ENCODE results near the gene ROR1. TPM values are rescaled to one million over a fixed set of nuclear protein-coding genes. Genes with fewer than 3 reads are reported as not detected.

Gene ROR1
- total and polyA plus RNA-seq, 4 experiments from 2014 or later: not detected

DNA sequence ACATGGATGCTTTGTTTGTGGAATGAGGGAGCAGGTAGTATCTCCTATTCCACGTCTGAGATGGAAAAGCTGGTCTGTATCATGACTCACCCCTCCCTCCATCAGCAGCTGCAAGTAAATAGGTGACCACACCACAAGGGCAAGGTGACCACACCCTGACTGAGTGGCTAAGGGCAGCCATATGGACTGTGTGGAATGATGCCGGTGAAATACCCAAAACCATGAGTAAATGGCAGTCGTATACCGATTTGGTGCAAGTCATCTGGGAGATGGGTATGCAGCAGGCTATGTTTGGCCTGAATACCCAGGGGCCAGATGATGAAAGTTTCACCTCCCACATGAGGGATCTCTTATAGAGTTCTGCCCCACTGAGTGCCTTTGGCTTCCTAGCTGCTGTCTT is 413.8 kb downstream of the ROR1 start:
- Mint-ChIP-seq H3K27ac (no peak overlapping the region), H3K4me1 (peaks cover 0 to 7% (median 0%) of the 10 kb centered on the region in 4 donors), H3K27me3 (no peaks in the 10 kb centered on the region), H3K4me3 (no peak overlapping the region), H3K9me3 (peaks cover 0 to 1% (median 0%) of the 10 kb centered on the region in 8 donors), H3K36me3 (no peaks in the 10 kb centered on the region)
- Histone ChIP-seq H3K27ac (ENCODE audit: low read depth, low read length) (no peak overlapping the region), H3K4me3 (ENCODE audit: low read length in 2 of 2) (no peak overlapping the region), H3K27me3 (ENCODE audit: insufficient read depth, low read length) (no peaks in the 10 kb centered on the region), H3K9me3 (ENCODE audit: control insufficient read depth in 1 of 2, low read length in 2 of 2) (no peaks in the 10 kb centered on the region), H3K4me1 (ENCODE audit: insufficient read depth, low read length) (no peaks in the 10 kb centered on the region), H3K36me3 (ENCODE audit: insufficient read depth, low read length) (no peaks in the 10 kb centered on the region)
- no peak for DNase-seq
- POLR2A ChIA-PET (ENCODE audit: partially characterized antibody): no interaction called here
- intact Hi-C loops (cut with micrococcal nuclease): no loop called here
- CTCF ChIA-PET (ENCODE audit: partially characterized antibody): no interaction called here

DNA sequence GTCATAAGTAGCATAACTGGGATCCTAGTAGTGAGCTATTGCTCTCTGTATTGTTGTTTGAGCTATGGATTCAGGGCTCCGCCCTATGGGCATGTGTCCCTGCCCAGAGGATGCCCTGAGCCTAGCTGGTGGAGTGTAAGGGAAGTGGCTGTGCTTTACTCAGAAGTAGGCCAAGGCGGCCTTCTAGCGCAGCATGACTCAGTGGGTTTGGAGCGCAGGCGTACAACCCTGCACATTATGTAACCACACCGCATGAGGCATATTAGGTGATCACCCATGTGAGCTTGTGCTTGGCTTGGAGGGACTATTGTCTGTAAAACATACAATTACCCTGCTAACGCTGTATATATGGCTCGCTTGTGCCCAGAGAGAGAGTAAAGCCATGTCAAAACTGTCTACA is 418.5 kb downstream of the ROR1 start:
- Histone ChIP-seq H3K4me3 (ENCODE audit: low read length in 2 of 2) (no peak overlapping the region), H3K27ac (ENCODE audit: low read depth, low read length) (no peak overlapping the region), H3K4me1 (ENCODE audit: insufficient read depth, low read length) (no peaks in the 10 kb centered on the region), H3K27me3 (ENCODE audit: insufficient read depth, low read length) (no peaks in the 10 kb centered on the region), H3K36me3 (ENCODE audit: insufficient read depth, low read length) (no peaks in the 10 kb centered on the region), H3K9me3 (ENCODE audit: control insufficient read depth in 1 of 2, low read length in 2 of 2) (no peaks in the 10 kb centered on the region)
- Mint-ChIP-seq H3K36me3 (no peaks in the 10 kb centered on the region), H3K4me3 (no peak overlapping the region), H3K4me1 (no peaks in the 10 kb centered on the region), H3K27me3 (no peaks in the 10 kb centered on the region), H3K27ac (no peak overlapping the region), H3K9me3 (peaks cover 0 to 1% (median 0%) of the 10 kb centered on the region in 8 donors)
- DNase-seq: no peak
- CTCF ChIA-PET (ENCODE audit: partially characterized antibody): no interaction called here
- intact Hi-C loops (cut with micrococcal nuclease): no loop called here
- POLR2A ChIA-PET (ENCODE audit: partially characterized antibody): no interaction called here

DNA sequence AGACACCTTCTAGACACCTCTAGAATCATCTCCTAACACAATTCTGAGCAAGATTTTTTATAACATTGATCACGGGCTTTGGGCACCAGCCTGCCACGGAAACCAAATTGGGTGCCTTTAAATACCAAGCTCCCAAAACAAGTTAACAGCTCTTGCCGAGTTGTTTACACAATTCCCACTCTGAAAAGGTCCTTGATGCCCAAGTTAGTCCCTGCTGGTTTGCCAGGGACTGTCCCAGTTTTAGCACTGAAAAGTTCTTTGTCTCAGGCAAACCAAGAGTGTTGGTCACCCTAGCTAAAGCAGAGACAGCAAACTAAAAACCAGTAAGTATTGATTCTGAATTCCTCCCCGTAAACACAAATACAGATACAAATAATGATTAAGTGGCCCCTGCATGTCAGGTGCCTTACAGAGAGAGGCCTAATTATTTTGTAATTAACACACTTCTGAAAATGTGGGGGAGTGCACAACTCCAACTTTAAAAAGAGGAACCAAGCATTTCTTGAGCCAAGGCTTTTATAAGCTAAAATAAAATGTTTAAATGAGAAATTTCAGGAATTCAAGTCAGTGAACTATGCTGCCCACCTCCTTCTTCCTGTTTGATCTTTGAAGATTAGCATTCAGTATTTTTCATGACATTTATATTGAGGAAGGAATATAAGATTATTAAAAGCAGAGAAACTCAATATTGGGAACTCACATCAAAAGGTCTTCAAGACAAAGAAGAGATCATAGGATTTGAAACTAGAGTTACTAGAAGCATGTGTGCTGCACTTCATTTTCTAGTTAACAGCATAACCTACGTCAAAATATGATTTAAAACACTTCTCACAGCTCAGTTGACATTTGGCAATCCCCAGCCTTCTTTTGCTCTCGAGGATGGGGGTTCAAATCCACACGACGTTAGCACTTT is 420.6 kb downstream of the ROR1 start:
- Histone ChIP-seq H3K4me1 (ENCODE audit: insufficient read depth, low read length) (no peaks in the 10 kb centered on the region), H3K4me3 (ENCODE audit: low read length in 2 of 2) (no peak overlapping the region), H3K27ac (ENCODE audit: low read depth, low read length) (no peak overlapping the region), H3K9me3 (ENCODE audit: control insufficient read depth in 1 of 2, low read length in 2 of 2) (no peaks in the 10 kb centered on the region), H3K36me3 (ENCODE audit: insufficient read depth, low read length) (no peaks in the 10 kb centered on the region), H3K27me3 (ENCODE audit: insufficient read depth, low read length) (no peaks in the 10 kb centered on the region)
- Mint-ChIP-seq H3K9me3 (no peaks in the 10 kb centered on the region), H3K27ac (no peak overlapping the region), H3K4me3 (no peak overlapping the region), H3K4me1 (no peaks in the 10 kb centered on the region), H3K36me3 (no peaks in the 10 kb centered on the region), H3K27me3 (no peaks in the 10 kb centered on the region)
- POLR2A ChIA-PET (ENCODE audit: partially characterized antibody): no interaction called here
- CTCF ChIA-PET (ENCODE audit: partially characterized antibody): interaction anchor here (0.7 kb wide), 1 partner anchor 57 kb away, joined by 3 read pairs; no protein-coding TSS in a partner anchor
- DNase-seq: no peak
- intact Hi-C loops (cut with micrococcal nuclease): no loop called here

DNA sequence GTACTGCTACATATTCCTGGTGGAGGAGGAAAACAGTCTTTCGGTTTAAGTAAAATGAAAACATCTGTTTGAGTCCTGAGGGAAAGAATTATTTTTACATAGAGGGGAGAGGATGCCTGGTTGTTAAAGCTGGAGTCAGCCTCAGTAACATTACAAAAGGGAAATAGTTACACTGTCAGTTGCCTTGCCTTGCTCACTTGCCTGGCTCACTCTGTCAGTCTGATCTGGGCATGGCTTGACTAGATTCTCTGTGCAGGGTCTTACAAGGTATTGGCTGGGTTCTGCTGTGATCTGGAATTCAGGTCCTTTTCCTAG is 421.2 kb downstream of the ROR1 start:
- Mint-ChIP-seq H3K27ac (no peak overlapping the region), H3K9me3 (no peaks in the 10 kb centered on the region), H3K36me3 (no peaks in the 10 kb centered on the region), H3K4me3 (no peak overlapping the region), H3K4me1 (no peaks in the 10 kb centered on the region), H3K27me3 (no peaks in the 10 kb centered on the region)
- Histone ChIP-seq H3K4me1 (ENCODE audit: insufficient read depth, low read length) (no peaks in the 10 kb centered on the region), H3K4me3 (ENCODE audit: low read length in 2 of 2) (no peak overlapping the region), H3K36me3 (ENCODE audit: insufficient read depth, low read length) (no peaks in the 10 kb centered on the region), H3K27ac (ENCODE audit: low read depth, low read length) (no peak overlapping the region), H3K9me3 (ENCODE audit: control insufficient read depth in 1 of 2, low read length in 2 of 2) (no peaks in the 10 kb centered on the region), H3K27me3 (ENCODE audit: insufficient read depth, low read length) (no peaks in the 10 kb centered on the region)
- DNase-seq: no peak
- ChIA-PET POLR2A (ENCODE audit: partially characterized antibody) (no interaction called here), CTCF (ENCODE audit: partially characterized antibody) (interaction anchor here (0.7 kb wide), 1 partner anchor 58 kb away, joined by 3 read pairs; no protein-coding TSS in a partner anchor)
- intact Hi-C loops (cut with micrococcal nuclease): no loop called here

DNA sequence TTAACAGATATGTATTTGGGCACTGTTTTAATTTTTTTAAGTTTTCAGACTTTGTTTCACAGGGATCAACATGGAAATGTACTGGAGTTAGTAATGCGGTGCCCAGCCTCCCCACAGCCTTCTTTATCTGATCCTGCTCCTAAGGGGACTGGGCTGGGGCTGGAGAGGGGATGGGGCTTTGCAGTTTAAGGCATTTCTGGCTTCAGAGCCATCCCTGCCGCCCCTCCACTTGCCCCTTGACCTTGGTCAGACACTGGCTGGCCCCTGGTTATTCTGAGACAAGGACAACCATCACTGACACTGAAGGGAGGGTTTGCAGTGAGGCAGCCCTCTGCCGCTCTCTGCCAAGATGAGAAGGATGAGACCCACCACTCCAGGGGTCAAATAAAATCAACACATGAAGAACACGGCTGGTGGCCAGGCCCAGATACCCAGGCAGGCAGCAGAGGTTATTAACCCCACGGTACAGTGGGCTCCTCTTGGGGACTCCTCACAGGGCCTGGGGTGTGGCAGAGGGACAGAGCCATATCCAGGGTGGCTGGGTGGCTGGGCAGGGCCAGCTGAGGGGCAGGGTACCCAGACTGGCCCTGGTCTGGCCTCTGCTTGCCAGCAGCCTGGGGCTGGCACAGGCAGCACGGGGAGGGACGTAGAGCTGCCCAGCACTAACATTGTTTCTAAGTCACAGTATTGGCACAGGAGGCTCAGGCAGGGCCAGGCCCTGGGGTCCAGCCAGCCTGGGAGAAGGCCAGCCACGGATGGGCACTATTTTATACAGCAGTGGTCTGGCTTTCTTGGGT is 422.5 kb downstream of the ROR1 start:
- Mint-ChIP-seq H3K36me3 (no peaks in the 10 kb centered on the region), H3K4me1 (no peaks in the 10 kb centered on the region), H3K27me3 (no peaks in the 10 kb centered on the region), H3K9me3 (no peaks in the 10 kb centered on the region), H3K4me3 (no peak overlapping the region), H3K27ac (no peak overlapping the region)
- Histone ChIP-seq H3K27ac (ENCODE audit: low read depth, low read length) (no peak overlapping the region), H3K4me1 (ENCODE audit: insufficient read depth, low read length) (no peaks in the 10 kb centered on the region), H3K27me3 (ENCODE audit: insufficient read depth, low read length) (no peaks in the 10 kb centered on the region), H3K9me3 (ENCODE audit: control insufficient read depth in 1 of 2, low read length in 2 of 2) (no peaks in the 10 kb centered on the region), H3K36me3 (ENCODE audit: insufficient read depth, low read length) (no peaks in the 10 kb centered on the region), H3K4me3 (ENCODE audit: low read length in 2 of 2) (no peak overlapping the region)
- intact Hi-C loops (cut with micrococcal nuclease): no loop called here
- DNase-seq: no peak
- ChIA-PET CTCF (ENCODE audit: partially characterized antibody) (interaction anchor here (0.5 kb wide), 1 partner anchor 52 kb away, joined by 5 read pairs; no protein-coding TSS in a partner anchor), POLR2A (ENCODE audit: partially characterized antibody) (no interaction called here)

- no peak overlapping the region for H3K4me3 ChIP-seq (ENCODE audit: low read length in 2 of 2)
- intact Hi-C loops (cut with micrococcal nuclease): no loop called here
- no peaks in the 10 kb centered on the region for H3K27me3 ChIP-seq (ENCODE audit: insufficient read depth, low read length)
- no peaks in the 10 kb centered on the region for H3K9me3 ChIP-seq (ENCODE audit: control insufficient read depth in 1 of 2, low read length in 2 of 2)
- POLR2A ChIA-PET (ENCODE audit: partially characterized antibody): no interaction called here
- no peaks in the 10 kb centered on the region for H3K36me3 Mint-ChIP-seq
- no peaks in the 10 kb centered on the region for H3K9me3 Mint-ChIP-seq
- no peak overlapping the region for H3K4me3 Mint-ChIP-seq
- H3K4me1 Mint-ChIP-seq: no peaks in the 10 kb centered on the region
- H3K36me3 ChIP-seq (ENCODE audit: insufficient read depth, low read length): no peaks in the 10 kb centered on the region
- H3K27ac Mint-ChIP-seq: no peak overlapping the region
- no peaks in the 10 kb centered on the region for H3K4me1 ChIP-seq (ENCODE audit: insufficient read depth, low read length)
- CTCF ChIA-PET (ENCODE audit: partially characterized antibody): interaction anchor here (0.6 kb wide), 1 partner anchor 736 kb away, joined by 5 read pairs; no protein-coding TSS in a partner anchor
- no peak overlapping the region for H3K27ac ChIP-seq (ENCODE audit: low read depth, low read length)
- H3K27me3 Mint-ChIP-seq: no peaks in the 10 kb centered on the region
- DNase-seq: no peak
Measured at GRCh38 chr1:64197076-64197475, 423.3 kb downstream of the ROR1 start.

GRCh38 chr1:64199154-64199553 is 425.3 kb downstream of the ROR1 start:
- no peaks in the 10 kb centered on the region for H3K36me3 Mint-ChIP-seq
- peaks cover 0 to 4% (median 0%) of the 10 kb centered on the region in 8 donors for H3K9me3 Mint-ChIP-seq
- Histone ChIP-seq H3K27me3 (ENCODE audit: insufficient read depth, low read length) (no peaks in the 10 kb centered on the region), H3K4me3 (ENCODE audit: low read length in 2 of 2) (no peak overlapping the region), H3K4me1 (ENCODE audit: insufficient read depth, low read length) (no peaks in the 10 kb centered on the region), H3K9me3 (ENCODE audit: control insufficient read depth in 1 of 2, low read length in 2 of 2) (no peaks in the 10 kb centered on the region), H3K27ac (ENCODE audit: low read depth, low read length) (no peak overlapping the region), H3K36me3 (ENCODE audit: insufficient read depth, low read length) (no peaks in the 10 kb centered on the region)
- intact Hi-C loops (cut with micrococcal nuclease): no loop called here
- H3K4me1 Mint-ChIP-seq: peaks cover 0 to 1% (median 0%) of the 10 kb centered on the region in 4 donors
- peaks cover 0 to 2% of the 10 kb centered on the region in 2 donors for H3K27me3 Mint-ChIP-seq
- ChIA-PET CTCF (ENCODE audit: partially characterized antibody) (no interaction called here), POLR2A (ENCODE audit: partially characterized antibody) (no interaction called here)
- no peak for DNase-seq
- no peak overlapping the region for H3K27ac Mint-ChIP-seq
- H3K4me3 Mint-ChIP-seq: no peak overlapping the region

Measured in CD4-positive, alpha-beta memory T cell (primary cell).